Measurements from ENCODE around the gene DMRTB1.

Gene DMRTB1

DNA sequence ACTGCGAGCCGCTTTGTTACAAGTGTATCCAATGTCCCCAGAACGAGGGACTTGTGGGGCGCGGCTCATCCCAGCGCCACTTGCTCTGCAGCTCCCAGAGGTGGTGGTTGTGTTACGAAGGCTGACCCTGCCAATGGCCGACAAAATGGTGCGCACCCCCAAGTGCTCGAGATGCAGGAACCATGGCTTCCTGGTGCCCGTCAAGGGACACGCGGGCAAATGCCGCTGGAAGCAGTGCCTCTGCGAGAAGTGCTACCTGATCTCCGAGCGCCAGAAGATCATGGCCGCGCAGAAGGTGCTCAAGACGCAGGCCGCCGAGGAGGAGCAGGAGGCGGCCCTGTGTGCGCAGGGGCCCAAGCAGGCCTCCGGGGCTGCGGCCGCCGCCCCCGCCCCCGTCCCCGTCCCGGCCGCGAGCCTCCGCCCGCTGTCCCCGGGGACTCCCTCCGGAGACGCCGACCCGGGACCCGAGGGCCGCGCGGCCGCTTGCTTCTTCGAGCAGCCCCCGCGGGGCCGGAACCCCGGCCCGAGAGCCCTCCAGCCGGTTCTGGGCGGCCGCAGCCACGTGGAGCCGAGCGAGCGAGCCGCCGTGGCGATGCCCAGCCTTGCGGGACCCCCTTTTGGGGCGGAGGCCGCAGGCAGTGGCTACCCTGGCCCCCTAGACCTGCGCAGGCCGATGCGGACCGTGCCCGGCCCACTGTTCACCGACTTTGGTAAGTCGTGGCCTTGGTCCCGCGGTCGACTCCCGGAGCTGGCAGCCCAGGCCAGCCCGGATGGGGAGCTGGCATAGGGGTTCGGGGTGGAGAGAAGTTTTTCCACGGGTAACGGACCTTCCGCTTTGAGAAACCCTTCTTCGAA is at the start of gene DMRTB1:
Gene DMRTB1 (plus strand): TSS at position 79 of the 855 bp plus-strand sequence. CDS start 55 bp downstream, at position 134.
- no peak within 1 kb of the TSS for H3K4me3 ChIP-seq (ENCODE audit: low read depth, low read length)
- H3K9me3 ChIP-seq (ENCODE audit: control insufficient read depth, insufficient read depth, low read length) = no peaks in the 10 kb centered on the region
- no peaks in the 10 kb centered on the region for H3K4me1 ChIP-seq (ENCODE audit: control insufficient read depth, insufficient read depth, low read length)

GRCh38 chr1:53409695-53410094 is 49.5 kb upstream of the DMRTB1 start:
- Histone ChIP-seq H3K9me3 (ENCODE audit: control insufficient read depth, insufficient read depth, low read length) (no peaks in the 10 kb centered on the region), H3K36me3 (ENCODE audit: control insufficient read depth, insufficient read depth, low read length) (no peaks in the 10 kb centered on the region), H3K9ac (ENCODE audit: low read depth, low read length) (no peak overlapping the region), H3K4me3 (ENCODE audit: low read depth, low read length) (no peak overlapping the region), H3K4me1 (ENCODE audit: control insufficient read depth, insufficient read depth, low read length) (peaks cover 4% of the 10 kb centered on the region), H3K27me3 (ENCODE audit: control insufficient read depth, insufficient read depth, low read length) (no peaks in the 10 kb centered on the region)

More for the DNA sequence above, at the start of gene DMRTB1:
- H3K9ac ChIP-seq (ENCODE audit: low read depth, low read length) = no peak within 1 kb of the TSS
- H3K36me3 ChIP-seq (ENCODE audit: control insufficient read depth, insufficient read depth, low read length) = no peaks in the 10 kb centered on the region
- no peaks in the 10 kb centered on the region for H3K27me3 ChIP-seq (ENCODE audit: control insufficient read depth, insufficient read depth, low read length)

DNA sequence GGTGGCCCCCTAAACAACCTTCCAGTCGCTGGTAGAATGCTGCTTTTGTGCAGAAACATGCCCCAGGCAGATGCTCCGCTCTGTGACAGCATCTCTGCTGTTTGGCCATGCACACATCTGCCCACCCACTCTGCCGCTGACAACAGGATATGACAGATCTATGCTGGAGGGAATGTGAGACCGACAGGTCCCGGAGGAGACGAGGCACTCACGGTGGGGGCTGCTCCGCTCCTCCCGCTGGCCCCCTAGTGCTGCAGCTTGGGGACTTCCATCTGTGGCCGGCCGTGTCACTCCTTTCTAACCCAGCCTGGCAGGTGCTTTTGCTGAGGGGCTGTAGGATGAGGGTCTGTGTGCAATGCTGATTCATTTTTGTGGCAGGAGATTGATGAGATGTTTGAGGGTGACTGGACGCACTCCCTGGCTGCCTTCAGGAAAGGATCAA is 49.1 kb upstream of the DMRTB1 start:
- peaks cover 4% of the 10 kb centered on the region for H3K4me1 ChIP-seq (ENCODE audit: control insufficient read depth, insufficient read depth, low read length)
- H3K4me3 ChIP-seq (ENCODE audit: low read depth, low read length) = no peak overlapping the region
- no peaks in the 10 kb centered on the region for H3K36me3 ChIP-seq (ENCODE audit: control insufficient read depth, insufficient read depth, low read length)
- H3K9ac ChIP-seq (ENCODE audit: low read depth, low read length) = no peak overlapping the region
- no peaks in the 10 kb centered on the region for H3K9me3 ChIP-seq (ENCODE audit: control insufficient read depth, insufficient read depth, low read length)
- no peaks in the 10 kb centered on the region for H3K27me3 ChIP-seq (ENCODE audit: control insufficient read depth, insufficient read depth, low read length)

- Histone ChIP-seq H3K4me3 (ENCODE audit: low read depth, low read length) (no peak overlapping the region), H3K9me3 (ENCODE audit: control insufficient read depth, insufficient read depth, low read length) (no peaks in the 10 kb centered on the region), H3K36me3 (ENCODE audit: control insufficient read depth, insufficient read depth, low read length) (no peaks in the 10 kb centered on the region), H3K9ac (ENCODE audit: low read depth, low read length) (no peak overlapping the region), H3K4me1 (ENCODE audit: control insufficient read depth, insufficient read depth, low read length) (peaks cover 4% of the 10 kb centered on the region), H3K27me3 (ENCODE audit: control insufficient read depth, insufficient read depth, low read length) (no peaks in the 10 kb centered on the region)
Measured at GRCh38 chr1:53410701-53411100, 48.5 kb upstream of the DMRTB1 start.

- Histone ChIP-seq H3K9me3 (ENCODE audit: control insufficient read depth, insufficient read depth, low read length) (no peaks in the 10 kb centered on the region), H3K9ac (ENCODE audit: low read depth, low read length) (no peak overlapping the region), H3K4me1 (ENCODE audit: control insufficient read depth, insufficient read depth, low read length) (peaks cover 10% of the 10 kb centered on the region), H3K27me3 (ENCODE audit: control insufficient read depth, insufficient read depth, low read length) (no peaks in the 10 kb centered on the region), H3K4me3 (ENCODE audit: low read depth, low read length) (no peak overlapping the region), H3K36me3 (ENCODE audit: control insufficient read depth, insufficient read depth, low read length) (no peaks in the 10 kb centered on the region)
Measured at GRCh38 chr1:53411541-53412152, 47.6 kb upstream of the DMRTB1 start.

DNA sequence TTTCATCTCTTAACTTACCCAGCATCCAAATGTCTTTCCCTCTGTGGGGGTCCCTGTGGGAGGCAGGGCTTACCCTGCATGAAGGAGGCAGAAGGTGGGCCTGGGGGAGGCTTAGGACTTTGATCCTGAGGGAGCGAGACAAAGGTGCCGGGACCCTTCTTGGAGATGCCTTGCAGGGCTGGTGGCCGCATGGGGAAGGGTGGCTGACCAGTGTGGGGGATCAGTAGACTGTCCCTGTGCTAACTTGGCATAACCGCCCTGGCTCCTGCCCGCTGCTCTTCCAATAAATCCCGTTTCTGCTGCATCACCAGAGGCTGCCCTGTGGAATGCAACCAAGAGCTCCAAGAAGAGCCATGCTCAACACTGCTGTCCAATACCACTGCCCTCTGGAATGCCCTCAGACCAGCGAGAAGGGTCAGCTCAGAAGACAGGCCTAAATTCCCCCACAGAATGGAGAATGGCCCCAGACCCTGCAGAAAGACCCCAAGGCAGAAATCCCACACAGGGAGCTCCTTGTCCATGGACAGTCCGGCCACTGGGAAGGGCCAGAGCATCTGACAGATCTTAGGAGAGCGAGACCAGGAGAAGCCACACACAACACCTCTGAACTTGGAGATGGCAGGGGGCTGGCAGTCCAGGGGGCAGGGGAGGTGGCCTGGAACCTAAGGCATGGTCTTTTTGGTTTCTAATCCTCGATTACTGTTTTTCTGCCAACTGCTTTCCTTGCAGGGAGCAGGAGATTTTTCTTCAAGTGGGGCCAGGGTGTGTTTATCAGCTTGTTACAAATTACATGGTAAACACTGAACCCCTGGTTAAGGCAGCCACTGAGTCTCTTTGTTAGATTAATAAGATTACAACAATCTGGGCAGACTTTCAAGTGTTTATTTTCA is 46.7 kb upstream of the DMRTB1 start:
- no peak overlapping the region for H3K4me3 ChIP-seq (ENCODE audit: low read depth, low read length)
- H3K4me1 ChIP-seq (ENCODE audit: control insufficient read depth, insufficient read depth, low read length) = peaks cover 17% of the 10 kb centered on the region
- no peaks in the 10 kb centered on the region for H3K9me3 ChIP-seq (ENCODE audit: control insufficient read depth, insufficient read depth, low read length)
- H3K9ac ChIP-seq (ENCODE audit: low read depth, low read length) = no peak overlapping the region
- no peaks in the 10 kb centered on the region for H3K36me3 ChIP-seq (ENCODE audit: control insufficient read depth, insufficient read depth, low read length)
- no peaks in the 10 kb centered on the region for H3K27me3 ChIP-seq (ENCODE audit: control insufficient read depth, insufficient read depth, low read length)

DNA sequence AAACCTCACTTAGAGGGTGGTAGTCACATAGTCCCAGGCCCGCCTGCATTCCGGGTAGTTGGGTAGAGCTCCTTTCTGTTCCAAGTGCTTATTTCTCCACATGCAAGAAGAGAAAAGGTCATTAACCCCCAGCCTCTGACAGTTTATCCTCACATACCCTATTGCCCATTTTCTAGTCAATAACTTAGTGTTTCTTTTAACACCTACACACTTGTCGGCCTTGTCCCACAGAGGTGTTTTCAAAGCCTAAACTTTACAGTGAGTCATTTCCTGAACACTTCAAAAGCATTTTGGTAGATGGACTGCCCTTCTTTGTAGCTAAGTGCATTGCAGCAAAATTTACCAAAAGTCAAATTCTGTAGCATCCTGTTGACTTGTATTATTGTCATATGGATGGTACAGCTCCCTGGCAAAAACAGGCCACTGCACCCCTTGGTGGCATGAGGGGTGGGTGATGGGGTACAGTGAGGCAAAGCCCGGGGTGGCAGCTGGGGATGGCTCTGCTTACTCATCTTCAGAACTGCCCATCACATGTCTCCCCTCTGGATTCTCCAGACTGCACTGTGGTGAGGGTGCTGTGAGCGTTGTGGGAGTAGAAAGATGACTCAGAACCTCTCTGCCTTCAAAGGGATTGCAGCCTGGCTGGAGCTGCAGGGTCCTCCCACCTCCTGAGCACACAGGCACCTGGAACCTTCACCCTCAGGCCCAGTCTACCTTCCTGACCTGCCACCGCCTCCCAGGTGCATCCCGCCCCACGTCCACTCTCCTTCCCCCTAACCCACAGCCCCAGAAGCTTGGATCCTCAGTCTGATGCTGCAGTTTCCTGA is 45.8 kb upstream of the DMRTB1 start:
- Histone ChIP-seq H3K36me3 (ENCODE audit: control insufficient read depth, insufficient read depth, low read length) (no peaks in the 10 kb centered on the region), H3K27me3 (ENCODE audit: control insufficient read depth, insufficient read depth, low read length) (no peaks in the 10 kb centered on the region), H3K9me3 (ENCODE audit: control insufficient read depth, insufficient read depth, low read length) (no peaks in the 10 kb centered on the region), H3K4me3 (ENCODE audit: low read depth, low read length) (no peak overlapping the region), H3K9ac (ENCODE audit: low read depth, low read length) (no peak overlapping the region), H3K4me1 (ENCODE audit: control insufficient read depth, insufficient read depth, low read length) (peaks cover 17% of the 10 kb centered on the region)

GRCh38 chr1:53414632-53415031 is 44.6 kb upstream of the DMRTB1 start:
- no peaks in the 10 kb centered on the region for H3K27me3 ChIP-seq (ENCODE audit: control insufficient read depth, insufficient read depth, low read length)
- H3K36me3 ChIP-seq (ENCODE audit: control insufficient read depth, insufficient read depth, low read length) = no peaks in the 10 kb centered on the region
- H3K9ac ChIP-seq (ENCODE audit: low read depth, low read length) = no peak overlapping the region
- H3K9me3 ChIP-seq (ENCODE audit: control insufficient read depth, insufficient read depth, low read length) = no peaks in the 10 kb centered on the region
- H3K4me1 ChIP-seq (ENCODE audit: control insufficient read depth, insufficient read depth, low read length) = peaks cover 23% of the 10 kb centered on the region
- no peak overlapping the region for H3K4me3 ChIP-seq (ENCODE audit: low read depth, low read length)

DNA sequence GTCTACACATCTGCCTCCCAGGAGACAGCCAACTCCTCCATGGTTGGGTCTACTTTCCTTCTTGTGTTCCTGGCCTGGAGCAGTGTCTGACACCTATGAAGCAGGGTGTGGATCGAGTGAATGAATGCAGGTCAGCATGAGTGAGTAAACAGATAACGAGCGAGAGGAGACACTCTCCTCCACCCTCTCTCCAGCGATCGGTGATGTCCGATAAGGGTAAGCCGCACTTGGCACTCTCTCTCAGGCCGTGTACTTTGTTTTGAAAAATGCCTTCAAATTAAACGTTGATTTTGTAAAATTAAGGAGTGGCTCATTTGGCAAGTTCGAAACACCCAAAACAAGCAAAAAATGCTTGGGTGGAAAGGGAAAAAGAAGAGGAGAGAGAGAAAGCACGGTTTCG is 43.8 kb upstream of the DMRTB1 start:
- Histone ChIP-seq H3K4me3 (ENCODE audit: low read depth, low read length) (no peak overlapping the region), H3K9me3 (ENCODE audit: control insufficient read depth, insufficient read depth, low read length) (no peaks in the 10 kb centered on the region), H3K4me1 (ENCODE audit: control insufficient read depth, insufficient read depth, low read length) (peaks cover 19% of the 10 kb centered on the region), H3K27me3 (ENCODE audit: control insufficient read depth, insufficient read depth, low read length) (no peaks in the 10 kb centered on the region), H3K9ac (ENCODE audit: low read depth, low read length) (no peak overlapping the region), H3K36me3 (ENCODE audit: control insufficient read depth, insufficient read depth, low read length) (no peaks in the 10 kb centered on the region)

GRCh38 chr1:53416269-53416813 is 42.9 kb upstream of the DMRTB1 start:
- no peaks in the 10 kb centered on the region for H3K27me3 ChIP-seq (ENCODE audit: control insufficient read depth, insufficient read depth, low read length)
- H3K36me3 ChIP-seq (ENCODE audit: control insufficient read depth, insufficient read depth, low read length) = no peaks in the 10 kb centered on the region
- H3K9me3 ChIP-seq (ENCODE audit: control insufficient read depth, insufficient read depth, low read length) = no peaks in the 10 kb centered on the region
- no peak overlapping the region for H3K9ac ChIP-seq (ENCODE audit: low read depth, low read length)
- H3K4me1 ChIP-seq (ENCODE audit: control insufficient read depth, insufficient read depth, low read length) = peaks cover 19% of the 10 kb centered on the region
- H3K4me3 ChIP-seq (ENCODE audit: low read depth, low read length) = no peak overlapping the region
